ENCODE results near the gene OSBPL2. TPM values are rescaled to one million over a fixed set of nuclear protein-coding genes. Genes with fewer than 3 reads are reported as not detected.

The OSBPL2 gene
- total RNA-seq, 1 experiment from 2014 or later = 36.9 TPM

- peak; percentile 39 for TF ChIP-seq TCF7L2 (IDR thresholded peaks at IDR 0.05; ENCODE audit: borderline replicate concordance, extremely low read depth, insufficient read depth, insufficient read length)
- TF ChIP-seq ZFX (IDR thresholded peaks at IDR 0.05) = no peak
- BruUV-seq (replicated peaks) = no TSS peak
- no peak for ATAC-seq
Measured at GRCh38 chr20:62233684-62234083, 4.6 kb upstream of the OSBPL2 start.

GRCh38 chr20:62234339-62234738, 4.0 kb upstream of the OSBPL2 start:
- H3K4me2 ChIP-seq (ENCODE audit: low read length) = no peak overlapping the region; the same call in 1 of the 2 replicates
- no peak overlapping the region for H2AFZ ChIP-seq (ENCODE audit: low read depth, low read length, poor library complexity, severe bottlenecking)
- ATAC-seq (no peak), DNase-seq (ENCODE audit: low read depth, low spot score) (no peak)
- H3K27me3 ChIP-seq (ENCODE audit: insufficient read depth, low read length) = no peaks in the 10 kb centered on the region
- H3K79me2 ChIP-seq (ENCODE audit: insufficient read depth, low read length) = peaks cover 5% of the 10 kb centered on the region
- no peak overlapping the region for H3K4me3 ChIP-seq (replicated peaks in 1 of 2; ENCODE audit: low read depth in 1 of 2, low read length in 2 of 2)
- no peaks in the 10 kb centered on the region for H4K20me1 ChIP-seq (ENCODE audit: insufficient read depth)
- H3K27ac ChIP-seq (ENCODE audit: low read depth, low read length) = no peak overlapping the region
- H3K9ac ChIP-seq (ENCODE audit: low read length) = no peak overlapping the region
- H3K9me2 ChIP-seq (ENCODE audit: insufficient read depth) = no peaks in the 10 kb centered on the region
- BruUV-seq (replicated peaks) = no TSS peak
- intact Hi-C loops (cut with micrococcal nuclease) = no loop called here
- H3K4me1 ChIP-seq (ENCODE audit: control insufficient read depth in 1 of 2, insufficient read depth in 2 of 2, low read length in 2 of 2) = peaks cover 5 to 26% of the 10 kb centered on the region in 2 experiments; a peak in 3 of 4 replicates
- no peaks in the 10 kb centered on the region for H3K36me3 ChIP-seq (ENCODE audit: control insufficient read depth in 1 of 2, insufficient read depth in 2 of 2, low read length in 2 of 2)
- CTCF ChIA-PET = no interaction called here
- POLR2A ChIA-PET = no interaction called here
- no peaks in the 10 kb centered on the region for H3K9me3 ChIP-seq (ENCODE audit: control insufficient read depth in 1 of 2, insufficient read depth in 1 of 2, low read depth in 1 of 2, low read length in 2 of 2)
- RAD21 ChIA-PET (ENCODE audit: low non-redundant PET in 1 of 2, low total read pairs in 2 of 2, uncharacterized antibody in 2 of 2, unreplicated experiment in 2 of 2) = no interaction called here
- TF ChIP-seq POLR2A (IDR thresholded peaks at IDR 0.05; ENCODE audit: borderline replicate concordance, extremely low read depth, insufficient read depth, insufficient read length) = no peak
- no peak for TF ChIP-seq EZH2phosphoT487 (IDR thresholded peaks at IDR 0.05; ENCODE audit: borderline replicate concordance)
- no peak for TF ChIP-seq CTCF (IDR thresholded peaks at IDR 0.05 in 2 of 3, conservative IDR thresholded peaks at IDR 0.05 in 1 of 3; ENCODE audit: borderline replicate concordance in 1 of 3, insufficient read depth in 1 of 3, low read depth in 2 of 3, low read length in 2 of 3)
- TF ChIP-seq ZFX (IDR thresholded peaks at IDR 0.05) = no peak
- no peak for TF ChIP-seq ZBTB33 (IDR thresholded peaks at IDR 0.05; ENCODE audit: extremely low read depth, insufficient replicate concordance, low read length)
- TF ChIP-seq EZH2 (IDR thresholded peaks at IDR 0.05) = no peak
- TF ChIP-seq REST (IDR thresholded peaks at IDR 0.05; ENCODE audit: low read depth) = no peak
- no peak for TF ChIP-seq ELF1 (IDR thresholded peaks at IDR 0.05; ENCODE audit: borderline replicate concordance, low read depth)
- TF ChIP-seq POLR2AphosphoS5 (IDR thresholded peaks at IDR 0.05; ENCODE audit: low read depth, low read length) = no peak
- no peak for TF ChIP-seq CEBPB (IDR thresholded peaks at IDR 0.05; ENCODE audit: low read depth)
- no peak for TF ChIP-seq YY1 (IDR thresholded peaks at IDR 0.05; ENCODE audit: extremely low read depth, insufficient replicate concordance, low read depth, low read length)

More at GRCh38 chr20:62233684-62234083, 4.6 kb upstream of the OSBPL2 start:
- Histone ChIP-seq H3K27me3 (ENCODE audit: insufficient read depth, low read length) (no peaks in the 10 kb centered on the region), H3K79me2 (ENCODE audit: insufficient read depth, low read length) (no peaks in the 10 kb centered on the region), H3K27ac (ENCODE audit: low read depth, low read length) (no peak overlapping the region), H3K9me2 (ENCODE audit: insufficient read depth) (no peaks in the 10 kb centered on the region), H3K9ac (ENCODE audit: low read length) (no peak overlapping the region), H3K4me2 (ENCODE audit: low read length) (peak overlapping the region; percentile 2), H3K36me3 (ENCODE audit: control insufficient read depth in 1 of 2, insufficient read depth in 2 of 2, low read length in 2 of 2) (no peaks in the 10 kb centered on the region), H2AFZ (ENCODE audit: low read depth, low read length, poor library complexity, severe bottlenecking) (no peak overlapping the region), H4K20me1 (ENCODE audit: insufficient read depth) (no peaks in the 10 kb centered on the region), H3K4me3 (replicated peaks in 1 of 2; ENCODE audit: low read depth in 1 of 2, low read length in 2 of 2) (no peak overlapping the region), H3K9me3 (ENCODE audit: control insufficient read depth in 1 of 2, insufficient read depth in 1 of 2, low read depth in 1 of 2, low read length in 2 of 2) (no peaks in the 10 kb centered on the region), H3K4me1 (ENCODE audit: control insufficient read depth in 1 of 2, insufficient read depth in 2 of 2, low read length in 2 of 2) (peaks cover 5 to 21% of the 10 kb centered on the region in 2 experiments; a peak in 3 of 4 replicates)
- RAD21 ChIA-PET (ENCODE audit: low non-redundant PET in 1 of 2, low total read pairs in 2 of 2, uncharacterized antibody in 2 of 2, unreplicated experiment in 2 of 2) = no interaction called here
- POLR2A ChIA-PET = no interaction called here
- DNase-seq (ENCODE audit: low read depth, low spot score) = no peak
- CTCF ChIA-PET = no interaction called here
- intact Hi-C loops (cut with micrococcal nuclease) = no loop called here

Measured in HCT116 (cell line).